WTC11 (cell line): Measurements from ENCODE around the gene PLPP3.

Experiments used
- ETV6 ChIP-seq: sonication (generic); formaldehyde crosslinking; IDR thresholded peaks from 2 replicates; pipeline ENCODE4 v1.8.1; 2022; ENCODE audit warnings: mild to moderate bottlenecking, missing genetic modification reagents
- IRF2 ChIP-seq: sonication (generic); formaldehyde crosslinking; IDR thresholded peaks from 2 replicates; pipeline ENCODE4 v1.8.0; 2022; ENCODE audit warnings: low read depth, missing genetic modification reagents, borderline replicate concordance
- MYBL2 ChIP-seq: sonication (generic); formaldehyde crosslinking; IDR thresholded peaks from 2 replicates; pipeline ENCODE4 v1.8.1; 2023; ENCODE audit warnings: mild to moderate bottlenecking, moderate library complexity, missing genetic modification reagents
- ZNF416 ChIP-seq: fragments of 250-450 bp; sonication (Bioruptor Pico); IDR thresholded peaks from 2 replicates; pipeline ENCODE4 v1.9.0; 2021; ENCODE audit warnings: mild to moderate bottlenecking, inconsistent platforms
- TF ChIP-seq, protein P1 (sequence below): fragments of 200-600 bp; IDR thresholded peaks from 2 replicates; pipeline ENCODE4 v1.8.0; 2022; ENCODE audit warnings: antibody characterized with exemption

DNA sequence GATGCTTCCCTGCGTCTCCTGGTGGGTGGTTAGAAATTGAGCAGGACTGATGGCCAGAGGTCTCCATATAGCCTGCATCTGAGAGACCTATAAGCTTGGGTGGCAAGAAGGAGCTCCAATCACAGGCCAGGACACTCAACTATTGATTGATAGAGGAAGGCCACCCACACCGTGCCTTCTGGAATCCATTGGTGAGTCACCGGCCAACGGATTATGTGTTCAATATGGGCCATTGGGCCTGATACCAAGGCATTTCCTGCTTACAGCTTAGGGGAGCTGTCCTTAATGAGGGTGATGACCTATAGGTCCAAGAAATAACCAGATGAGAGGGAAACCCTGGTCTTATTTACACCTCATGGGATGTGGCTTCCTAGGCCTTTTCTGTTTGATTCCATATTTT lies 115.1 kb downstream of the PLPP3 start:
- TF ChIP-seq ETV6 (CRISPR knock-in tag), result no peak
- no peak for TF ChIP-seq ZNF416
- TF ChIP-seq IRF2 (CRISPR knock-in tag), result no peak
- TF ChIP-seq, protein P1, sequence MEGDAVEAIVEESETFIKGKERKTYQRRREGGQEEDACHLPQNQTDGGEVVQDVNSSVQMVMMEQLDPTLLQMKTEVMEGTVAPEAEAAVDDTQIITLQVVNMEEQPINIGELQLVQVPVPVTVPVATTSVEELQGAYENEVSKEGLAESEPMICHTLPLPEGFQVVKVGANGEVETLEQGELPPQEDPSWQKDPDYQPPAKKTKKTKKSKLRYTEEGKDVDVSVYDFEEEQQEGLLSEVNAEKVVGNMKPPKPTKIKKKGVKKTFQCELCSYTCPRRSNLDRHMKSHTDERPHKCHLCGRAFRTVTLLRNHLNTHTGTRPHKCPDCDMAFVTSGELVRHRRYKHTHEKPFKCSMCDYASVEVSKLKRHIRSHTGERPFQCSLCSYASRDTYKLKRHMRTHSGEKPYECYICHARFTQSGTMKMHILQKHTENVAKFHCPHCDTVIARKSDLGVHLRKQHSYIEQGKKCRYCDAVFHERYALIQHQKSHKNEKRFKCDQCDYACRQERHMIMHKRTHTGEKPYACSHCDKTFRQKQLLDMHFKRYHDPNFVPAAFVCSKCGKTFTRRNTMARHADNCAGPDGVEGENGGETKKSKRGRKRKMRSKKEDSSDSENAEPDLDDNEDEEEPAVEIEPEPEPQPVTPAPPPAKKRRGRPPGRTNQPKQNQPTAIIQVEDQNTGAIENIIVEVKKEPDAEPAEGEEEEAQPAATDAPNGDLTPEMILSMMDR, result no peak
- TF ChIP-seq MYBL2 (CRISPR knock-in tag), result no peak
